Mesothelial cell of epicardium (in vitro differentiated cells): ENCODE measurements around the gene SELENOH. TPM values are rescaled to one million over a fixed set of nuclear protein-coding genes. Genes with fewer than 3 reads are reported as not detected.

Source experiments
- DNase-seq, 2 experiments: peaks; one replicate each; pipeline ENCODE4 v3.0.0; 2021; ENCODE audit warnings: low spot score in 2 of 2; ENCODE audit not compliant: unreplicated experiment in 2 of 2
- H3K27ac Mint-ChIP-seq: 2 replicates; pipeline ENCODE4 v1.8.0; 2021; ENCODE audit warnings: mixed read lengths
- H3K27me3 Mint-ChIP-seq: 2 replicates; pipeline ENCODE4 v1.8.0; 2021; ENCODE audit warnings: low read depth, mixed read lengths
- H3K36me3 Mint-ChIP-seq: 2 replicates; pipeline ENCODE4 v1.8.0; 2021; ENCODE audit warnings: mixed read lengths
- H3K4me1 Mint-ChIP-seq: 2 replicates; pipeline ENCODE4 v1.8.0; 2021; ENCODE audit warnings: mixed read lengths
- H3K4me3 Mint-ChIP-seq: 2 replicates; pipeline ENCODE4 v1.8.0; 2021; ENCODE audit warnings: mild to moderate bottlenecking, moderate library complexity, mixed read lengths
- H3K9me3 Mint-ChIP-seq: 2 replicates; pipeline ENCODE4 v1.8.0; 2021; ENCODE audit warnings: mixed read lengths
- CTCF ChIP-seq: fragments of 200-600 bp; sonication (generic); IDR thresholded peaks from one replicate; pipeline ENCODE4 v1.5.0; 2021; ENCODE audit warnings: antibody characterized with exemption; ENCODE audit not compliant: unreplicated experiment
- total RNA-seq: library from RNA; stranded (reverse); gene quantifications from 3 replicates; pipeline ENCODE4 v1.2.1, GENCODE V29; 2021

The SELENOH gene
- total RNA-seq, 1 donor from 2014 or later = 152 TPM

- Mint-ChIP-seq H3K9me3 (no peaks in the 10 kb centered on the region), H3K27me3 (no peaks in the 10 kb centered on the region), H3K27ac (peak overlapping the region; percentile 71), H3K36me3 (peaks cover 41% of the 10 kb centered on the region), H3K4me1 (peaks cover 28% of the 10 kb centered on the region), H3K4me3 (no peak overlapping the region)
- no peak for TF ChIP-seq CTCF
- no peak for DNase-seq
Observed at GRCh38 chr11:57792060-57792541, 50.8 kb downstream of the SELENOH start.

- peaks cover 43% of the 10 kb centered on the region for H3K36me3 Mint-ChIP-seq
- H3K9me3 Mint-ChIP-seq = no peaks in the 10 kb centered on the region
- H3K27ac Mint-ChIP-seq = peak overlapping the region; percentile 76
- peaks cover 20% of the 10 kb centered on the region for H3K4me1 Mint-ChIP-seq
- no peak for TF ChIP-seq CTCF
- H3K27me3 Mint-ChIP-seq = no peaks in the 10 kb centered on the region
- H3K4me3 Mint-ChIP-seq = no peak overlapping the region
- no peak for DNase-seq
Observed at GRCh38 chr11:57792870-57793269, 51.6 kb downstream of the SELENOH start.

Other genes starting within 250 kb of the SELENOH start
- 2.1 to 3.3 TPM (median 2.8 TPM) in 3 replicates for gene SLC43A1, start 225.8 kb upstream of the SELENOH start, total RNA-seq
- gene TIMM10, start 210.7 kb upstream of the SELENOH start, total RNA-seq = 41.7 to 46.3 TPM (median 44.0 TPM) in 3 replicates
- not detected in 3 replicates for gene SMTNL1, start 203.9 kb upstream of the SELENOH start, total RNA-seq
- 35.5 to 41.4 TPM (median 39.2 TPM) in 3 replicates for gene UBE2L6, start 173.8 kb upstream of the SELENOH start, total RNA-seq
- gene SERPING1, start 143.8 kb upstream of the SELENOH start, total RNA-seq = 136 to 154 TPM (median 146 TPM) in 3 replicates
- 0.64 to 1.3 TPM (median 1.1 TPM) in 3 replicates for gene YPEL4, start 91.6 kb upstream of the SELENOH start, total RNA-seq
- gene CLP1, start 83.7 kb upstream of the SELENOH start, total RNA-seq = 18.4 to 19.6 TPM (median 19.5 TPM) in 3 replicates
- 53.9 to 57.1 TPM (median 54.2 TPM) in 3 replicates for gene ZDHHC5, start 73.4 kb upstream of the SELENOH start, total RNA-seq
- 19.3 to 19.7 TPM (median 19.6 TPM) in 3 replicates for gene MED19, start 29.3 kb upstream of the SELENOH start, total RNA-seq
- gene TMX2, start 28.9 kb upstream of the SELENOH start, total RNA-seq = 62.8 to 64.9 TPM (median 63.8 TPM) in 3 replicates
- not detected in 3 replicates for gene BTBD18, start 10.3 kb downstream of the SELENOH start, total RNA-seq
- 234 to 250 TPM (median 238 TPM) in 3 replicates for gene CTNND1, start 20.3 kb downstream of the SELENOH start, total RNA-seq